Left renal pelvis (tissue), 4 donors: Measurements from ENCODE around the gene OAT. TPM values are rescaled to one million over a fixed set of nuclear protein-coding genes. Genes with fewer than 3 reads are reported as not detected.

Experiments used
- DNase-seq, 4 donors: peaks; one replicate each; pipeline ENCODE4 v3.0.0-alpha.2; 2013; ENCODE audit warnings: low read depth in 4 of 4, low spot score in 3 of 4
- polyA plus RNA-seq, 4 donors: library from polyadenylated mRNA; unstranded; fragments of 120-200 nt; gene quantifications; one replicate each; pipeline ENCODE4 v1.2.1, GENCODE V29; 2013; ENCODE audit not compliant: insufficient read length in 4 of 4

OAT gene
- polyA plus RNA-seq, 4 donors, result 93.4 to 121 (median 99.6) TPM

DNA sequence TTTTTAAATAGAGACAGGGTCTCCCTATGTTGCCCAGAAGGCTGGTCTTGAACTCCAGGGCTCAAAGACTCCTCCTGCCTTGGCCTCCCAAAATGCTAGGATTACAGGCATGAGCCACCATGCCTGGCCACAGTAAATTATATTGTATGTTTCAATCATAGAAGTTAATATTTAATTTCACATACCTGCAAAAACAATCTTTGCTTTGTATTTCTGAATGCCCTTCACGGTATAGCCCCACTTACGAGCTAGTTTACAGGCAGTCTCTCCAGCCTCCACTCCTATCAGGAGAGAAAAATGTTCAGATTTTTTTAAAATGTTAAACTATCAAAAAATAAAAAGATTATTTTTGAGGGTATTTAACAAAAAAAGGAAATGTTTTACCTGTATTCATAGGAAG lies 10.4 kb downstream of the OAT start:
- no peak for DNase-seq

DNA sequence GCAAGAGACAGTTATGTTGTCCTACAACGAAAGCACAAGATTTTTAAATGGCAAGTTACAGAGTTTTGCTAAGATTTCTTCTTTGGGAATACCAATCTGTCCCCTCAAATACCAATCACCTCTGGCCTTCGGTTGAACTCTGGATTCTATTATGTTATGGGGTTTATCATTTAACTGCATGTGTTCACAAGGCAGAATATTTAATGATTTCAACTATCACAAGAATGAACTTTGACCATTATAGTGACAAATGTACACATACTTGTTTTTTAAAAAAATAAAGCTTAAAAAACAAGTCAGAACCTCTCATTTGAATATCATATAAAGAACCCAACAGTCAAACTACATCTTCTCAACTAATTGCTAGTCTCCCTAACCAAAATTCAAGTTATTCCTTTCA lies 11.3 kb downstream of the OAT start:
- no peak for DNase-seq

DNA sequence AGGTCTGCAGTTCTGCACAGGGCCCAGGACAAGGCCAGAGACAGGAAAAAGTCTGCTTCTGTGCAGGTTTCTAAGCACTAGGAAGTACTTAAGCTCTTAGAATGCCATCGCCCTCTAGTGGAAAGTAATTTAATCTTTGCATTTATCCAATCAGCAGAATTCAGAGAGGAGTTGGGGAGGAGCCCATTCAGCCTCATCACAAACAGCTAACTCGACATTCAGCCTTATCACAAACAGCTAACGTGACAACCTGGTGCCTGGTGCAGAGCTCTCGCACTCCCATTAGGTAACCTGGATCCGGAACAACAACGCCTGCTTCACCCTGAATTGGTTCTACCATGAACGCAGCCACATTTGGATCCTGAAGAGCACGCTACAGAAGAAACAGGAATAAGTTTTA lies 15.2 kb downstream of the OAT start:
- DNase-seq, result peak; percentile 60 to 78 (median 66)

DNA sequence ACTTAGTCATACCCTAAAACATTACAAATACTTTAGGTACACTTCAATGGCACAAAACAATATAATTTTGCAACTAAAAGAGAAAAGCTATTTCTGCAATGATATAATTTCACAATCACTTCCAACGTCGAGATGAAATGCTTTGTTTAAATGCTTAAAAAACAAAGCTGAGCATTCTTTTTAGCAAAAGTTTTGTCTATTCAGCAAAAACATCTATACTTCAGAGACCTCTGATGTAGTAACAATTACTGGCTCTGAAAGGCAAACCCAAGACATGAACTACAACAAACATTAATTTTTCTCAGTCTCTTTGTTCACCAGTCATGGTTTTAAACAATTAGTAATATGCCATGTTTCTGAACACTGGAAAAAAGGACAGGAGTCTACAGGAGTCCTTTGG lies 16.4 kb downstream of the OAT start:
- no peak for DNase-seq

DNA sequence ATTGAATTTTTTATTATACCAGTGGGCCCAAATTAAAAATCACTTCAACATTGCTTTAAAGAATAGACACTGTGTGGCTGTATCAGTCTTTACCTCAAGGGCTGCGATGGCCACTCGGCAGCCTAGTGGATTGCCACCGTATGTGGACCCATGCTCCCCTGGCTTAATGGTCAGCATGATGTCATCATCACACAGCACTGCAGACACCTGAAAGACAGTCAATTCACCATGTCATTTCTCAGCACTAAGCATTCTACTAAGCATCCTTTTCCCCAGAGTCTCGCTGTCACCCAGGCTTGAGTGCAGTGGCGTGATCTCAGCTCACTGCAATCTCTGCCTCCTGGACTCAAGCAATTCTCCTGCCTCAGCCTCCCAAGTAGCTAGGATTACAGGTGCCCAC lies 17.1 kb downstream of the OAT start:
- no peak for DNase-seq

DNA sequence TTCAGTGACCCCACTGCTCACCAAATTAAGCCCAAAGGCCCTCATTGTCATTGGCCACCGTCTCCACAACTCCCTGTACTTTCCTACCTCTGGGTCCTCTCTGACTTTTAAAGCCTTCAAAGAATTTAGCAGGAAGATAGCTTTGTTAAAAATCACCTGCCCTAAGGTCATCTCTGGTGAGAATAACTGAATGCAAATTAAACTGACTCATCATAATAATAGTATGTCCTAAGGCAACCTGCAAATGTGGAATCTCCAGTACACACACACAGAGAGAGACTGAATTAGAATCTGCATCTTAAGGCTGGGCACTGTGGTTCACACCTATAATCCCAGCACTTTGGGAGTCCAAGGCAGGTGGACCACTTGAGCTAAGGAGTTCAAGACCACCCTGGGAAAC lies 24.1 kb downstream of the OAT start:
- DNase-seq, result no peak

DNA sequence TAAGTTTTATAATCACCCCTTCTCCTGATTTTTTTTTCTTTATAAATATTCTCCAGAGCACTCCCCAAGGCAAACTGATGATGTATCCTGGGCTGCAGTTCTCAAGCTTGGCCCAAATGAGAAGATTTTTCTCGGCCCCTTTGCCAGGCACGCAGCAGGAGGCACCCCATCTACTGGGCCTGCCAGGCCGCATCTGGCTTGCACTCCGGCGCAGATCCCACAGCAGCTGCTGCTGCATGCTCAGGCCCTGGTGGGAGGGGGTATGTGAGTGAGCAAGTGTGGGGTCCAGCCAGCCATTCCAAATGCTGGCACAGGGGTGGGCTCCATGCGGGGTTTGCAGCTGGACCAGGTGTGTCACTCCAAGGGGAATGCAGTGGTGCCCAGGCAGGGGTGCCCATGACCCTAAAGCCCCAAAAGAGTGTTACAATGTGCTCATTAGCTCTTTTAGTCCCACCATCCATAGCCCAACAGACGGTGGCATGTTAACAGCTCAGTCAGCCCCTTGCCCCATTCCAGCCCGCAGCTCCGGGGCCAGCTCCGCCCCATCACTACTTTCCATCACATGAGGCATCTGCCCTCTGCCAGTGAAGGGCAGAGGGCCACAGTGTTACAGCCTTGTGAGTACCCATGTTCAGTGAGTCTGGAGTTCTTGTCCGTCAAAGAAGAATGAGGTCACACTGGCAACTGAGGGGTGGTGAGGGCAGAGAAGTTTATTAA lies 25.9 kb downstream of the OAT start:
- no peak for DNase-seq

DNA sequence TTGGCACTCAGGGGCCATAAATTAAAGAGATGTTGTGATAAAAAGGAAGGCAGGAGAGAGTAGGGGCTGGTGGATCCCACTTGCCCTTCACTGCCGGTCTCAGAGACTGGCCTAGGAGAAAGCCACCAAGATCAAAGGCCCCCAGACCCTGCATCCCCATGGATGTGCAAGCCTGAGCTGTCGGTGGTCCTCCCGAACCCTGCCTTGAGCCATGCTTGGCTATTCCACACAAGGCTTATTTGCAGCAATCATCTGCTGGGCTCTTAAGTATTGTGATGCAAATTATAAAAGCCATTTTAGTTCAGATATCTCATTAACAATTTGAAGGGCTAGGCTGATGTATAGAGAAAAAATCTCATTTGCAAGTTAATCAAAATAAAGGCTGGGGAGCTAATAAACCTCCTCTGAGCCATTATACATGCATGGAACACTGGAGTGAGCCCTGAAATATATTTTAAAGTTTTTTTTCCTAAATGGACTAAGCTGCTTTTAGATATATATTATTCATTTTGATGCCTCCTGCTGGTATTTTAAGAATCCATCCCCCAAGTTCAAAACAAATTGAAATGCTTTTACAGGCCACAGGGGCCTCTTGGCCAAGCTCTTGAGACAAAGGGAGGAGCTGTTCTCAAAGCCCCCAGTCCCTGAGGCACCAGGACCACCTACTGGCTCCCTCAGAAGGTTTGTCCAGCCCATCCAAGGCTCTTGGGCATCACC lies 28.1 kb downstream of the OAT start:
- no peak for DNase-seq

DNA sequence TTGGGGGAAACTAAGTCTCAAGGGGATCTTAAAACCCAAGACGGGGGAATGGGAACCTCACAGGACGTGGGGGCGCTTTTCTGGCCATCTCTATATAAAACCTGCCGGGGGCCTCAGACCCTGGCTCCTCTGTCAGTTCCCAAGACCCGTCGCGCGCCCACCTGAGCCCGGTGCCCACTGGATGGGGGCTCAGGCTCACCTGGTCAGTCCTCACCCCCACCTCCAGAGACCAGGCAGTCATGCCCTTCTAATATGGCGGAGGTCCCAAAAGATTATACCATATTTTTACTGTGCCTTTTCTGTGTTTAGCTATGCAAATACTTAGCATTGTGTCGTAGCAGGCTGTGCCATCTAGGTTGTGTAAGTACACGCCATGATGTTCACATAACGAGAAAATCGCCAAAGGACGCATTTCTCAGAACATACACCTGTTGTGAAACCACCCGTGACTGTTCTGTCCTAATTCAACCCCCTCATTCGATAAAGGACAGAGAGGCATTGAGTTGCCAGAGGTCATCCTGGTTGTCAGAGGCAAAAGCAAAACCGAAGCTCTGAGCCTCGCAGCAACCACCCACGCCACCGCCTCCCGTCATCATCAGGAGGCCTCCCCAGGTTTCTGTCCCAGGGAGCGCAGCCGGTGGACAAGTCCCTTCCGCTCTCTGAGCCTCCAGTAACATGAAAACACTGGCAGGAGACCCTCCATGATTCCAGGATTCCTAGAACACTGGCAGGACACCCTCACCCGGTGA lies 28.9 kb downstream of the OAT start:
- DNase-seq, result no peak

DNA sequence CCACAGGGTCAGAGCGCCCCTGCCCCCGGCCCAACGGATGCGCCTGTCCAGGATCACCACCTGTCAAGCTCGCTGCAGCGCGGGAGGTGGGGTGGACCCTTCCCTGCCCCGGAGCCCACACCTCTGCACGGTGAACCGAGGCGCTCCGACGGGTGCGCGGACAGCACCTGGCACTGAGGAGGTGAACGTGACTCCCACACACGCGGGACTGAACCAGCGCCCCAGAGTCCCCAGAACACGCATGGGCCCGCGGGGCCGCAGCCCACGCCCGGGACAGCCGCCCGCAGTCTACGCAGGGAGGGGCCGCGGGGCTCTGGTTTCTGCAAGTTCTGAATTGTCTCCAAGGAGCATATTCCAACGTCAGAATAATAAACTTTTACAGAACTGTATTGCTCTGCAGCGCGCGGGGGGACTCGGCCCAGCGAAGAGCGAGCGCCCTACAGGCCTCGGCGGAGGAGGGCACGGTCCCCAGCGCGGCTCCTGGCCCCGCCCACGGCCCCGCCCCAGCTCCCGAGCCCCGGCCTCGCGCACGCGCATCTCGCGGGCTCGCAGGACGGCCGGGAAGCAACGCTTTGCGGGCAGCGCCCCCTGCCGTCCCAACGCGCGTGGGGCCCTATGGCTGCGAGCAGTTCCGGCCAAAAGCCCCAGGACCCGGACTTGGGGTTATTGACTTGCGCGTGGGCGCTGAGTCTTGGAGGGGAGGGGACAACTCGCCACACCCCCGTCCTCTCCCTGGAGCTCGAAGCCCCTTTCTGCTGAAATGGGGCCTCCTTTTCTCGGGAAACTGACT lies 29.7 kb downstream of the OAT start:
- DNase-seq, result peak; percentile 52 to 75 (median 74)

DNA sequence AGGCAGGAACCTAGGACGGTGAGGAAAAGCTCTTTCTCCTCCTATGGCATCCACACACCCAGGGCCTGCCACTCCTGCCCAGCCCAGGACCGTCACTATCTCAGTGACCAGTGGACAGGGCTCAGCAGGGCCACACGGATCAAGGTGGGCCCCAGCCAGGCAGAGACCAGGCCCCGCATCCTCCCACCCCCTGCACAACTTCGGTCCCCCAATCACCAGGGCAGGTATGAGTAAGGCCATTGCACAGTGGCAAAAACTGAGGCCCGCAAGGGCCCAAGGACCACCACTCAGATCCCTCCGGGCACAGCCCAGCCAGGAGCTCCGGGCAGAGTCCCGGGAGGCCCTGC lies 30.3 kb downstream of the OAT start:
- no peak for DNase-seq

DNA sequence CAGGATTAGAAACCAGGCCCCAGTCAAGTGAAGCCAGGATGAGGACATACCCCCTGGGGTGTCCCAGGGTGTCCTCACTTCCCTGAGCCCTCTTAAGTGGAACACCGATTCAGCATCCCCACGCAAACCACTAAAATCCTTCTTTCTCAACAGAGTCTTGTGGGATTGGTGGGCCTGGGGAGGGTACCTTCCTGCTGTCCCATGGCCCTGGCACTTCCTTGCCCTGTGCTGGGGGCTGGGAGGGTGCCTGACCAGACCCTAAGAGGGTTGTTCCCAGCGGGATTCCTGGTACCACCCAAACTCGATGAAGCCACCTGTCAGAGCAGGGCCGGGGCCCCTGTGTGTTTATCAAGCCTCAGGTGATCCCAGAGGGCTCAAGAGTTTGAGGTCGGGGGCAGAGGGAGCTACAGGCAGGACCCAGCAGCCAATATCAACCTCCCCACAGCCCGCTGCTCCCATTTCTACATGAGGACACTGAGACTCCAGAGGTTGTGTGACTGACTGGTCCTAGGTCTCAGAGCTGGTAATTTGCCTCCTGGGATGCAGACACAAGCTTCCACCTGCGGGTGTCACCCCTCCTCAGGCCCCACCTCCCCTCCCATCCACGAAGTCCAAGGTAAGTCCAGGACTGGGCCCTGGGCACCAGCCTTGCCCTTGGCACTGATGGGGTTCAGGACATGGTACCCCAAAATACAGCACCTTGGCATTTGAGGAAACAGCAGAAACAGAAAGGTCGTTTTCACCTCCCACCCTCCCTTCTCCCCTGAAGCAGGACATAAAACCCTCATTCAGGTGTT lies 31.4 kb downstream of the OAT start:
- no peak for DNase-seq

DNA sequence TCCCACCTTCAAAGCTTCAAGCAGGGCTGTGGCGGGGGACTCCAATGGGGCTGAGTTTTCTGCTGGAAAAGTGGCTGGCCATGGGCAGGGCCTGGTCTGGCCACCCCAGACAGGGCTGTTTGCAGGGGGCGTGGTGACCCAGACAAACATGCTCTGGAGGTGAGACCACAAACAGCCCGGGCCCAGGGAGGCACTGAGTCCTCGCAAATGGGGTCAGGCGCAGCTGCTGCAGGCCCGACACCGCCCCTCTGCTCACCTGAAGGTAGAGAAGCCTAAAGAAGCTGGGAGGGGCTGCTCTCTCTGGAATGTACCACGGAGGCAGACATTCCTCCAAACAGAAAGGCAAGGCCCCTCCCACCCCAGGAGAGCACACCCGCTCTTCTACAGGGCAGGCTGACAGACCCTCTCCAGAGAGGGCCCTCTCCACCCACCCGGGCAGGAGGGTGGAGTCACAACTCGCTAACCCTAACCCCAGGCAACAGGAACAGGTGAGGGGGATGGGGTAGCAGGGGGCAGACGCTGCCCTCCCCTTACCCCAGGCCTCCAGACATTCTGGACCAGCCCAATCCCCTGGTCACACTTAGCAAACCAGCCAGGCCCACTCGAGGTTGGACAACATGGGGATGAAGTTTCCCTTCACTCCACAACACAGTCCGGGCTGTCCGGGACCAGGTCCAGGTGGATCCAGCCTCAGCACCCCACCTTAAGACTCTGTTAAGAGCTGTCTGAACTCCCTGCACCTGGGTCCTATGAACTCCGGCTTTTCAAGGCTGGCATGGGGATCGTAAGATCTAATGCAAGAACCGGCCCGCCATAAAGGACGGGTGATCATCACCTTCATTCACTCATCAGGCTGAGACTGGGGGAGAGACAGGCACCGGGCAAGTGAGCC lies 32.3 kb downstream of the OAT start:
- no peak for DNase-seq

DNA sequence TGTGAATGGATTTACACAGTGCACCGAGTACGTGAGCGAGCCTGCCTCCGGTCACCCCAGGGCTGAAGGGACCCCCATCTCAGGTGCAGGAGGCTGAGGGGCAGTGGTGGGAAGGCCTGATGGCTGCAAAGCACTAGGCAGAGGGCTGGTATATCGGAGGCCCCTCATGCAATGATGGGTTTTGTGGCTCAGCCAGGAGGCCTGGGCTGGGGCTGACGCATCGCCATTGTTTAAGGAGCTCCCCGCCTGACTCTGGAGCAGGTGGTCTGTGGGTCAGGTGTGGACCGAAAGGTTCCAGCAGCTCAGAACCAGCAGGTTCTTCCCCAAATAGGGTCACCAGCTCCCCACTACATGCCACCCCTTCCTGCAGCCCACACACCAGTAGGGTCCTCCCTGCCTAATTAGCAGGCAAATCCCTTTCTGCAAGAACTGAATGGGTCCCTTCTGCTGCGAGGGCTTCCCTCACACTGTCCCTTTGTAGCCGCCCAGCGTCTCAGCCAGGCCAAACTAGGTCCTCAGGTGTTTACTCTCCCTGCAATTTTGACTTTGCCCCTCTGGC lies 33.0 kb downstream of the OAT start:
- DNase-seq, result no peak

DNA sequence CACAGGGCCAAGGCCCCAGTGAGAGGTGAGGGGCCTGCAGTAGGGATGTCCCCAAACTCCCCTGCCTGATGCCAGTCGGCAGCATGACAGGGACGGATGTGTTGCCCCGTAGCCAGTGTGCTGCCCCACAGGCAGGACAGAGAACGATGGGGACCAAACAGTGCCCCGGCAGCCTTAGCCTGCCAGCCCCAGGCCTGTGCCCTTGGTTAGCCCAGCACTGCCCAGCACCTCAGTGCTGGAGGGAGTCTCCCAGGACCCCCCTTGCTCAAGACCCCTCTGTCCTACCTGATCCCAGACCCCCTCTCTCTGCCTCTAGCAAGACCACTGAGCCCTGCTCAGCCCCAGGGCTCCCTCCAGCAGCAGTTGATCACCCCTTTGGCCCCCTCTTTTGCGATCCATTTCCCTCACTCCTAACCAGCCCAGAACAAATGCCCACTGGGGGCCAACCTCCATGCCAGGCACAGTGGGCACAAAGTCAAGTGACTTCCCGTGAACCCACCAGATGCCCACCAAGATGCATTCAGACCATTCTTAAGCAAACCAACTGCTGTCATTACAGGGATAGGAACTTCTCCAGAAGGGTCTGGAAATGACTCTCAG lies 34.0 kb downstream of the OAT start:
- no peak for DNase-seq

DNA sequence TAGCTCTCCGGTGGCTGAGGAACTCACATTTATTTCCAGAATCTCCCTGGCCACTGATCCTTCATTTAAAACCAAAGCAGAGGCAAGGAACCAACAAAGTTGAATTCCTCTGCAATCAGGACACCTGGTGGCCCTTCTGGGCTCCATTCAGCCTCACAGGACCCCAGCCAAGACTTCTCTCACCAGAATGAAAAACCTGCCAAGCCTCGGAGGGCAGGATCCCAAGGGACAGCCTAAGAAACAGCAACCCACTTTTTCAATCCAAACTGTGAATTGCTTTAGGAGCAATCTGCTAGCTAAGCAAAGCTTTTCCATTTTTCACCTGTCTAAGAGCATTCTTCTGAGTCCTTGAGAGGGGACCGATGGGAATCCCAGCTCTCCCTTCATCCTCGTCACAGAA lies 34.6 kb downstream of the OAT start:
- no peak for DNase-seq

DNA sequence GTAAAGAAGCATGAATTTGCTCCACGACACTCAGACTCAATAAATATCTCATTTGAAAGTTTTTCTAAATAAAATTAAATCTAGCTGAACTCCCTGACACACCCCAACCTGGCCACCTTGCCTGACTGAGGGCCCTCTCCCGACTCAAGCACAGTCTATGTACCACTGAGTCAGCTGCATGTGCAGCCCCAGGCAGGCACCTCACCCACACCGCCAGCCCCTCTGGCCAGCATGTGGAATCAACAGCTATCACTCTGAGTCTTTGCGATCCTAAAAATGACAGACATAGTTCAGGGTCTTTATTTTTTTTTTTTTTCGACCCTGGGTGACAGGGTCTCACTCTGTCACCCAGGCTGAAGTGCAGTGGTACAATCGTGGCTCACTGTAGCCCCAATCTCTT lies 35.2 kb downstream of the OAT start:
- DNase-seq, result no peak

DNA sequence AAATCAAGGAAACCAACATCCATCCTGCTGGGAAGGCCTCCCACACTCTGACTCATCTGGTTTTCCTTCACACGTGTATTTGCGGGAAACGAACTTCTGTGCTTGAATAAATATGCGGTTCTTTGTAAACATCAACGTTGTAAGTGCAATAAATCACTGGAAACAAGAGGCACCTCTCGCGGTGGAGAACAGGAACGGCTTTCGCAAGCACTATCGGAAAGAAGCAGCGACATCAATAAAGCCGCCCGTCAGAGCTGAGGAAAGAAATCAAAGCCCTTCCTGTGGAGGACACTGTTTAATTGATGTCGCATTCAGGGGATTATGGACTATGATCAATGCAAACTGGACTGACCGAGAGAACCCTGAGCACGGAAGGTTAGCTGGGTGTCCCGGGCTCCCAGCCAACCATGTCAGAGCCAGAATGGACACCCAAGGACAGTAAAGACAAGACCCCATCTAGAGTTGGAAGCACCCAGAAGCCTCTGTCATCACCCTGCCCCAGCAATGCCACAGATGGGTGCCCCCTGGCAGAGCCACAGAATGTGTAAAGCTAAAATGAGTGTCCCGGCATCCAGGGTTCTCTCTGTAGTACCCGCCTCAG lies 37.6 kb downstream of the OAT start:
- DNase-seq, result no peak
